Colon (tissue), 2 donors: ENCODE measurements around the gene P2RX2.

Source experiments
- FAIRE-seq: peaks from 2 replicates; lab custom pipeline; 2012; peaks lifted over from hg19 to GRCh38; lab: Jason Lieb, UNC
- donor health status: control.
- donor health status: control.

The P2RX2 gene

GRCh38 chr12:132638541-132639408 lies 20.2 kb downstream of the P2RX2 start:
- FAIRE-seq = no peak

- no peak for FAIRE-seq
Measured at GRCh38 chr12:132639956-132640520, 21.5 kb downstream of the P2RX2 start.

- FAIRE-seq = no peak
Measured at GRCh38 chr12:132640936-132641335, 22.4 kb downstream of the P2RX2 start.

GRCh38 chr12:132641811-132642650 lies 23.5 kb downstream of the P2RX2 start:
- no peak for FAIRE-seq

GRCh38 chr12:132642846-132643835 lies 24.6 kb downstream of the P2RX2 start:
- no peak for FAIRE-seq

- no peak for FAIRE-seq
Measured at GRCh38 chr12:132646850-132647249, 28.3 kb downstream of the P2RX2 start.

- FAIRE-seq = no peak
Measured at GRCh38 chr12:132647858-132648257, 29.3 kb downstream of the P2RX2 start.

GRCh38 chr12:132648616-132649225 lies 30.1 kb downstream of the P2RX2 start:
- FAIRE-seq = no peak

- no peak for FAIRE-seq
Measured at GRCh38 chr12:132649226-132649945, 30.8 kb downstream of the P2RX2 start.

GRCh38 chr12:132651444-132652100 lies 33.0 kb downstream of the P2RX2 start:
- FAIRE-seq = no peak

GRCh38 chr12:132653567-132654290 lies 35.2 kb downstream of the P2RX2 start:
- no peak for FAIRE-seq

GRCh38 chr12:132657004-132657727 lies 38.6 kb downstream of the P2RX2 start:
- FAIRE-seq = no peak

GRCh38 chr12:132658149-132658894 lies 39.7 kb downstream of the P2RX2 start:
- no peak for FAIRE-seq

- no peak for FAIRE-seq
Measured at GRCh38 chr12:132659146-132659545, 40.6 kb downstream of the P2RX2 start.

GRCh38 chr12:132660052-132660451 lies 41.5 kb downstream of the P2RX2 start:
- FAIRE-seq = no peak

- no peak for FAIRE-seq
Measured at GRCh38 chr12:132660996-132661395, 42.4 kb downstream of the P2RX2 start.

GRCh38 chr12:132661972-132662371 lies 43.4 kb downstream of the P2RX2 start:
- no peak for FAIRE-seq
